Osteocyte (in vitro differentiated cells): ENCODE measurements around the gene AP2A1. TPM values are rescaled to one million over a fixed set of nuclear protein-coding genes. Genes with fewer than 3 reads are reported as not detected.

Source experiments
- DNase-seq: peaks from one replicate; pipeline ENCODE4 v3.0.0; 2021; ENCODE audit warnings: mixed read lengths; ENCODE audit not compliant: unreplicated experiment; ENCODE audit errors: extremely low spot score
- H3K27ac Mint-ChIP-seq: one replicate; pipeline ENCODE4 v1.8.0; 2021; ENCODE audit warnings: mild to moderate bottlenecking, mixed read lengths; ENCODE audit not compliant: unreplicated experiment
- H3K27me3 Mint-ChIP-seq: one replicate; pipeline ENCODE4 v1.8.0; 2021; ENCODE audit warnings: mixed read lengths; ENCODE audit not compliant: unreplicated experiment
- H3K36me3 Mint-ChIP-seq: one replicate; pipeline ENCODE4 v1.8.0; 2021; ENCODE audit warnings: mixed read lengths; ENCODE audit not compliant: unreplicated experiment
- H3K4me1 Mint-ChIP-seq: one replicate; pipeline ENCODE4 v1.8.0; 2021; ENCODE audit warnings: mixed read lengths; ENCODE audit not compliant: unreplicated experiment
- H3K4me3 Mint-ChIP-seq: one replicate; pipeline ENCODE4 v1.8.0; 2021; ENCODE audit warnings: mild to moderate bottlenecking, moderate library complexity, mixed read lengths; ENCODE audit not compliant: unreplicated experiment
- H3K9me3 Mint-ChIP-seq: one replicate; pipeline ENCODE4 v1.8.0; 2021; ENCODE audit warnings: mixed read lengths; ENCODE audit not compliant: unreplicated experiment
- CTCF ChIP-seq: fragments of 200-600 bp; sonication (generic); IDR thresholded peaks from 2 replicates; pipeline ENCODE4 v1.5.0; 2021; ENCODE audit warnings: antibody characterized with exemption, mild to moderate bottlenecking, moderate library complexity
- total RNA-seq: library from RNA; stranded (reverse); gene quantifications from 2 replicates; pipeline ENCODE4 v1.2.1, GENCODE V29; 2021

Gene AP2A1
- total RNA-seq, 1 donor from 2014 or later: 133 TPM

- Mint-ChIP-seq H3K9me3 (no peaks in the 10 kb centered on the region), H3K27me3 (no peaks in the 10 kb centered on the region), H3K27ac (peak overlapping the region; percentile 27), H3K36me3 (peaks cover 15% of the 10 kb centered on the region), H3K4me1 (peaks cover 17% of the 10 kb centered on the region), H3K4me3 (peak overlapping the region; percentile 44)
- no peak for TF ChIP-seq CTCF
- no peak for DNase-seq
Observed at GRCh38 chr19:49807904-49808675, 41.3 kb downstream of the AP2A1 start.

- Mint-ChIP-seq H3K4me1 (peaks cover 18% of the 10 kb centered on the region), H3K27ac (peak overlapping the region; percentile 69), H3K36me3 (peaks cover 10% of the 10 kb centered on the region), H3K9me3 (no peaks in the 10 kb centered on the region), H3K27me3 (no peaks in the 10 kb centered on the region), H3K4me3 (peak overlapping the region; percentile 82)
- DNase-seq: peak; percentile 94
- no peak for TF ChIP-seq CTCF
Observed at GRCh38 chr19:49808711-49809159, 41.9 kb downstream of the AP2A1 start.

GRCh38 chr19:49809160-49809940 is 42.5 kb downstream of the AP2A1 start:
- peak; percentile 19 for TF ChIP-seq CTCF
- DNase-seq: no peak

GRCh38 chr19:49809941-49810389 is 43.2 kb downstream of the AP2A1 start:
- no peak for DNase-seq
- no peaks in the 10 kb centered on the region for H3K9me3 Mint-ChIP-seq
- H3K27me3 Mint-ChIP-seq: no peaks in the 10 kb centered on the region
- peak overlapping the region; percentile 82 for H3K4me3 Mint-ChIP-seq
- H3K4me1 Mint-ChIP-seq: peaks cover 21% of the 10 kb centered on the region
- peak overlapping the region; percentile 70 for H3K27ac Mint-ChIP-seq
- TF ChIP-seq CTCF: no peak
- peaks cover 9% of the 10 kb centered on the region for H3K36me3 Mint-ChIP-seq

More at GRCh38 chr19:49809160-49809940, 42.5 kb downstream of the AP2A1 start:
- no peaks in the 10 kb centered on the region for H3K9me3 Mint-ChIP-seq
- H3K36me3 Mint-ChIP-seq: peaks cover 9% of the 10 kb centered on the region
- H3K27me3 Mint-ChIP-seq: no peaks in the 10 kb centered on the region
- peaks cover 21% of the 10 kb centered on the region for H3K4me1 Mint-ChIP-seq
- peak overlapping the region; percentile 82 for H3K4me3 Mint-ChIP-seq
- peak overlapping the region; percentile 70 for H3K27ac Mint-ChIP-seq

GRCh38 chr19:49811328-49811727 is 44.5 kb downstream of the AP2A1 start:
- no peak for DNase-seq
- Mint-ChIP-seq H3K4me1 (peaks cover 21% of the 10 kb centered on the region), H3K27me3 (no peaks in the 10 kb centered on the region), H3K4me3 (peak overlapping the region; percentile 26), H3K36me3 (peaks cover 6% of the 10 kb centered on the region), H3K9me3 (no peaks in the 10 kb centered on the region), H3K27ac (no peak overlapping the region)
- no peak for TF ChIP-seq CTCF
